ENCODE data around the gene AKAP1. TPM values are rescaled to one million over a fixed set of nuclear protein-coding genes. Genes with fewer than 3 reads are reported as not detected.

The AKAP1 gene
- total and polyA plus RNA-seq, 2 donors = 10.7 to 12.6 TPM

- peaks cover 22 to 69% of the 10 kb centered on the region in 2 donors for H3K27me3 ChIP-seq (ENCODE audit: control insufficient read depth in 2 of 2, insufficient read depth in 1 of 2, low read length in 1 of 2)
- H3K4me3 ChIP-seq (ENCODE audit: low read length in 2 of 2) = no peak overlapping the region
- no peak for DNase-seq (ENCODE audit: low read depth in 6 of 9, low spot score in 9 of 9)
- H3K27ac ChIP-seq (ENCODE audit: low read depth in 1 of 2, low read length in 1 of 2) = no peak overlapping the region
- no peaks in the 10 kb centered on the region for H3K36me3 ChIP-seq (ENCODE audit: control insufficient read depth in 2 of 2, insufficient read depth in 2 of 2, low read length in 1 of 2)
- WGBS = 17% methylated on average over 69 of the region's 69 CpGs
- H3K4me1 ChIP-seq (ENCODE audit: control insufficient read depth in 2 of 2, insufficient read depth in 2 of 2, low read length in 2 of 2) = peaks cover 0 to 8% of the 10 kb centered on the region in 2 donors
- H3K9me3 ChIP-seq (ENCODE audit: control insufficient read depth in 2 of 2, insufficient read depth in 1 of 2, low read length in 1 of 2) = peaks cover 1 to 6% of the 10 kb centered on the region in 2 donors
These were observed 39.0 kb upstream of the AKAP1 start for GRCh38 chr17:57045868-57046704.

- H3K9me3 ChIP-seq (ENCODE audit: control insufficient read depth in 2 of 2, insufficient read depth in 1 of 2, low read length in 1 of 2) = peaks cover 1 to 6% of the 10 kb centered on the region in 2 donors
- H3K27me3 ChIP-seq (ENCODE audit: control insufficient read depth in 2 of 2, insufficient read depth in 1 of 2, low read length in 1 of 2) = peaks cover 22 to 67% of the 10 kb centered on the region in 2 donors
- H3K27ac ChIP-seq (ENCODE audit: low read depth in 1 of 2, low read length in 1 of 2) = no peak overlapping the region
- DNase-seq (ENCODE audit: low read depth in 6 of 9, low spot score in 9 of 9) = no peak
- no peaks in the 10 kb centered on the region for H3K36me3 ChIP-seq (ENCODE audit: control insufficient read depth in 2 of 2, insufficient read depth in 2 of 2, low read length in 1 of 2)
- H3K4me3 ChIP-seq (ENCODE audit: low read length in 2 of 2) = no peak overlapping the region
- peaks cover 0 to 8% of the 10 kb centered on the region in 2 donors for H3K4me1 ChIP-seq (ENCODE audit: control insufficient read depth in 2 of 2, insufficient read depth in 2 of 2, low read length in 2 of 2)
- WGBS = 60% methylated on average over 18 of the region's 18 CpGs
These were observed 38.3 kb upstream of the AKAP1 start for GRCh38 chr17:57046749-57047148.

GRCh38 chr17:57048096-57048495, 37.0 kb upstream of the AKAP1 start:
- DNase-seq (ENCODE audit: low read depth in 6 of 9, low spot score in 9 of 9) = no peak
- H3K4me3 ChIP-seq (ENCODE audit: low read length in 2 of 2) = no peak overlapping the region
- H3K27ac ChIP-seq (ENCODE audit: low read depth in 1 of 2, low read length in 1 of 2) = no peak overlapping the region
- H3K9me3 ChIP-seq (ENCODE audit: control insufficient read depth in 2 of 2, insufficient read depth in 1 of 2, low read length in 1 of 2) = peaks cover 1 to 6% of the 10 kb centered on the region in 2 donors
- H3K27me3 ChIP-seq (ENCODE audit: control insufficient read depth in 2 of 2, insufficient read depth in 1 of 2, low read length in 1 of 2) = peaks cover 22 to 62% of the 10 kb centered on the region in 2 donors
- peaks cover 0 to 8% of the 10 kb centered on the region in 2 donors for H3K4me1 ChIP-seq (ENCODE audit: control insufficient read depth in 2 of 2, insufficient read depth in 2 of 2, low read length in 2 of 2)
- WGBS = 97% methylated on average over 2 of the region's 2 CpGs
- no peaks in the 10 kb centered on the region for H3K36me3 ChIP-seq (ENCODE audit: control insufficient read depth in 2 of 2, insufficient read depth in 2 of 2, low read length in 1 of 2)

GRCh38 chr17:57050306-57050705, 34.7 kb upstream of the AKAP1 start:
- 93% methylated on average over 5 of the region's 5 CpGs for WGBS
- Histone ChIP-seq H3K4me3 (ENCODE audit: low read length in 2 of 2) (no peak overlapping the region), H3K4me1 (ENCODE audit: control insufficient read depth in 2 of 2, insufficient read depth in 2 of 2, low read length in 2 of 2) (peaks cover 0 to 13% of the 10 kb centered on the region in 2 donors), H3K27me3 (ENCODE audit: control insufficient read depth in 2 of 2, insufficient read depth in 1 of 2, low read length in 1 of 2) (peaks cover 14 to 39% of the 10 kb centered on the region in 2 donors), H3K27ac (ENCODE audit: low read depth in 1 of 2, low read length in 1 of 2) (no peak overlapping the region), H3K36me3 (ENCODE audit: control insufficient read depth in 2 of 2, insufficient read depth in 2 of 2, low read length in 1 of 2) (no peaks in the 10 kb centered on the region), H3K9me3 (ENCODE audit: control insufficient read depth in 2 of 2, insufficient read depth in 1 of 2, low read length in 1 of 2) (peaks cover under 1 to 6% of the 10 kb centered on the region in 2 donors)
- DNase-seq (ENCODE audit: low read depth in 6 of 9, low spot score in 9 of 9) = no peak

GRCh38 chr17:57051886-57052361, 33.1 kb upstream of the AKAP1 start:
- H3K4me1 ChIP-seq (ENCODE audit: control insufficient read depth in 2 of 2, insufficient read depth in 2 of 2, low read length in 2 of 2) = peaks cover 0 to 5% of the 10 kb centered on the region in 2 donors
- peak in 1 of 9 donors; percentile 18 for DNase-seq (ENCODE audit: low read depth in 6 of 9, low spot score in 9 of 9)
- H3K27ac ChIP-seq (ENCODE audit: low read depth in 1 of 2, low read length in 1 of 2) = no peak overlapping the region
- H3K4me3 ChIP-seq (ENCODE audit: low read length in 2 of 2) = no peak overlapping the region
- WGBS = 89% methylated on average over 5 of the region's 5 CpGs
- H3K9me3 ChIP-seq (ENCODE audit: control insufficient read depth in 2 of 2, insufficient read depth in 1 of 2, low read length in 1 of 2) = no peaks in the 10 kb centered on the region
- no peaks in the 10 kb centered on the region for H3K36me3 ChIP-seq (ENCODE audit: control insufficient read depth in 2 of 2, insufficient read depth in 2 of 2, low read length in 1 of 2)
- peaks cover 9 to 23% of the 10 kb centered on the region in 2 donors for H3K27me3 ChIP-seq (ENCODE audit: control insufficient read depth in 2 of 2, insufficient read depth in 1 of 2, low read length in 1 of 2)

- H3K4me3 ChIP-seq (ENCODE audit: low read length in 2 of 2) = no peak overlapping the region
- H3K27me3 ChIP-seq (ENCODE audit: control insufficient read depth in 2 of 2, insufficient read depth in 1 of 2, low read length in 1 of 2) = peaks cover 0 to 2% of the 10 kb centered on the region in 2 donors
- H3K27ac ChIP-seq (ENCODE audit: low read depth in 1 of 2, low read length in 1 of 2) = no peak overlapping the region
- no peak for DNase-seq (ENCODE audit: low read depth in 6 of 9, low spot score in 9 of 9)
- 96% methylated on average over 2 of the region's 2 CpGs for WGBS
- H3K9me3 ChIP-seq (ENCODE audit: control insufficient read depth in 2 of 2, insufficient read depth in 1 of 2, low read length in 1 of 2) = no peaks in the 10 kb centered on the region
- no peaks in the 10 kb centered on the region for H3K36me3 ChIP-seq (ENCODE audit: control insufficient read depth in 2 of 2, insufficient read depth in 2 of 2, low read length in 1 of 2)
- no peaks in the 10 kb centered on the region for H3K4me1 ChIP-seq (ENCODE audit: control insufficient read depth in 2 of 2, insufficient read depth in 2 of 2, low read length in 2 of 2)
These were observed 22.2 kb upstream of the AKAP1 start for GRCh38 chr17:57062865-57063264.

GRCh38 chr17:57067162-57067561, 17.9 kb upstream of the AKAP1 start:
- no peaks in the 10 kb centered on the region for H3K36me3 ChIP-seq (ENCODE audit: control insufficient read depth in 2 of 2, insufficient read depth in 2 of 2, low read length in 1 of 2)
- over 99% methylated on average over 4 of the region's 4 CpGs for WGBS
- no peaks in the 10 kb centered on the region for H3K9me3 ChIP-seq (ENCODE audit: control insufficient read depth in 2 of 2, insufficient read depth in 1 of 2, low read length in 1 of 2)
- DNase-seq (ENCODE audit: low read depth in 6 of 9, low spot score in 9 of 9) = no peak
- peaks cover 0 to 2% of the 10 kb centered on the region in 2 donors for H3K27me3 ChIP-seq (ENCODE audit: control insufficient read depth in 2 of 2, insufficient read depth in 1 of 2, low read length in 1 of 2)
- no peak overlapping the region for H3K27ac ChIP-seq (ENCODE audit: low read depth in 1 of 2, low read length in 1 of 2)
- H3K4me1 ChIP-seq (ENCODE audit: control insufficient read depth in 2 of 2, insufficient read depth in 2 of 2, low read length in 2 of 2) = no peaks in the 10 kb centered on the region
- no peak overlapping the region for H3K4me3 ChIP-seq (ENCODE audit: low read length in 2 of 2)

GRCh38 chr17:57067781-57068180, 17.3 kb upstream of the AKAP1 start:
- H3K27ac ChIP-seq (ENCODE audit: low read depth in 1 of 2, low read length in 1 of 2) = no peak overlapping the region
- H3K9me3 ChIP-seq (ENCODE audit: control insufficient read depth in 2 of 2, insufficient read depth in 1 of 2, low read length in 1 of 2) = no peaks in the 10 kb centered on the region
- H3K4me1 ChIP-seq (ENCODE audit: control insufficient read depth in 2 of 2, insufficient read depth in 2 of 2, low read length in 2 of 2) = no peaks in the 10 kb centered on the region
- 96% methylated on average over 1 of the region's 1 CpG for WGBS
- peaks cover 0 to 2% of the 10 kb centered on the region in 2 donors for H3K27me3 ChIP-seq (ENCODE audit: control insufficient read depth in 2 of 2, insufficient read depth in 1 of 2, low read length in 1 of 2)
- no peak for DNase-seq (ENCODE audit: low read depth in 6 of 9, low spot score in 9 of 9)
- H3K36me3 ChIP-seq (ENCODE audit: control insufficient read depth in 2 of 2, insufficient read depth in 2 of 2, low read length in 1 of 2) = no peaks in the 10 kb centered on the region
- no peak overlapping the region for H3K4me3 ChIP-seq (ENCODE audit: low read length in 2 of 2)

- Histone ChIP-seq H3K27ac (ENCODE audit: low read depth in 1 of 2, low read length in 1 of 2) (no peak overlapping the region), H3K4me1 (ENCODE audit: control insufficient read depth in 2 of 2, insufficient read depth in 2 of 2, low read length in 2 of 2) (no peaks in the 10 kb centered on the region), H3K4me3 (ENCODE audit: low read length in 2 of 2) (no peak overlapping the region), H3K9me3 (ENCODE audit: control insufficient read depth in 2 of 2, insufficient read depth in 1 of 2, low read length in 1 of 2) (no peaks in the 10 kb centered on the region), H3K27me3 (ENCODE audit: control insufficient read depth in 2 of 2, insufficient read depth in 1 of 2, low read length in 1 of 2) (peaks cover 0 to under 1% of the 10 kb centered on the region in 2 donors), H3K36me3 (ENCODE audit: control insufficient read depth in 2 of 2, insufficient read depth in 2 of 2, low read length in 1 of 2) (no peaks in the 10 kb centered on the region)
- 73% methylated on average over 4 of the region's 4 CpGs for WGBS
- peak in 1 of 9 donors; percentile 22 for DNase-seq (ENCODE audit: low read depth in 6 of 9, low spot score in 9 of 9)
These were observed 16.8 kb upstream of the AKAP1 start for GRCh38 chr17:57068222-57068658.

All from thymus (tissue), 11 donors.